ENCODE data around the gene TMEM154. TPM values are rescaled to one million over a fixed set of nuclear protein-coding genes. Genes with fewer than 3 reads are reported as not detected.

TMEM154 gene
- total and polyA plus RNA-seq, 8 donors = 1.5 to 21.9 (median 2.5) TPM

- H3K4me1 ChIP-seq = no peaks in the 10 kb centered on the region
- TF ChIP-seq CTCF (IDR thresholded peaks at IDR 0.05) = no peak
- no peak overlapping the region for H3K27ac ChIP-seq
- DNase-seq (no peak), ATAC-seq (no peak)
- H3K27me3 ChIP-seq = no peaks in the 10 kb centered on the region
- intact Hi-C loops (cut with DNase I) = no loop called here
- no peak overlapping the region for H3K4me3 ChIP-seq
- no peaks in the 10 kb centered on the region for H3K9me3 ChIP-seq
- H3K36me3 ChIP-seq = no peaks in the 10 kb centered on the region
Measured at GRCh38 chr4:152713951-152714705, 34.3 kb upstream of the TMEM154 start.

- Histone ChIP-seq H3K9me3 (no peaks in the 10 kb centered on the region), H3K36me3 (no peaks in the 10 kb centered on the region), H3K4me1 (no peaks in the 10 kb centered on the region), H3K4me3 (no peak overlapping the region), H3K27ac (no peak overlapping the region), H3K27me3 (no peaks in the 10 kb centered on the region)
- intact Hi-C loops (cut with DNase I) = no loop called here
- DNase-seq (no peak), ATAC-seq (no peak)
- no peak for TF ChIP-seq CTCF (IDR thresholded peaks at IDR 0.05)
Measured at GRCh38 chr4:152709675-152710438, 30.1 kb upstream of the TMEM154 start.

- Histone ChIP-seq H3K9me3 (peaks cover 0 to 4% of the 10 kb centered on the region in 2 donors), H3K36me3 (no peaks in the 10 kb centered on the region), H3K27ac (no peak overlapping the region), H3K27me3 (no peaks in the 10 kb centered on the region), H3K4me3 (no peak overlapping the region), H3K4me1 (no peaks in the 10 kb centered on the region)
- no peak for TF ChIP-seq CTCF (IDR thresholded peaks at IDR 0.05)
- intact Hi-C loops (cut with DNase I) = no loop called here
- ATAC-seq (no peak), DNase-seq (no peak)
Measured at GRCh38 chr4:152708796-152709195, 29.0 kb upstream of the TMEM154 start.

GRCh38 chr4:152708361-152708760 lies 28.6 kb upstream of the TMEM154 start:
- DNase-seq (no peak), ATAC-seq (no peak)
- H3K4me3 ChIP-seq = no peak overlapping the region
- no peak overlapping the region for H3K27ac ChIP-seq
- TF ChIP-seq CTCF (IDR thresholded peaks at IDR 0.05) = no peak
- H3K4me1 ChIP-seq = no peaks in the 10 kb centered on the region
- peaks cover 0 to 4% of the 10 kb centered on the region in 2 donors for H3K9me3 ChIP-seq
- H3K36me3 ChIP-seq = no peaks in the 10 kb centered on the region
- intact Hi-C loops (cut with DNase I) = no loop called here
- H3K27me3 ChIP-seq = no peaks in the 10 kb centered on the region

- ATAC-seq = no peak
- no peak for DNase-seq
- Histone ChIP-seq H3K27ac (no peak overlapping the region), H3K27me3 (no peaks in the 10 kb centered on the region), H3K36me3 (no peaks in the 10 kb centered on the region), H3K4me1 (no peaks in the 10 kb centered on the region), H3K4me3 (no peak overlapping the region), H3K9me3 (peaks cover 0 to 4% of the 10 kb centered on the region in 2 donors)
- intact Hi-C loops (cut with DNase I) = no loop called here
- no peak for TF ChIP-seq CTCF (IDR thresholded peaks at IDR 0.05)
Measured at GRCh38 chr4:152707632-152708031, 27.8 kb upstream of the TMEM154 start.

Measured in left lung (tissue), 10 donors.